Astrocyte of the cerebellum (primary cell): Measurements from ENCODE around the gene PTGES2.
"Not testable (repeated sequence)": the region's sequence is repeated elsewhere in the genome, so short reads cannot be mapped to it uniquely, and the experiment has no call there.

Experiments
- DNase-seq: peaks from one replicate; pipeline ENCODE4 v3.0.0-alpha.2; 2011; ENCODE audit warnings: low read depth
- H3K4me3 ChIP-seq: 2 replicates; pipeline ENCODE4 v1.5.1; 2011; ENCODE audit warnings: mild to moderate bottlenecking, low read depth, low read length, moderate library complexity
- CTCF ChIP-seq: IDR thresholded peaks from 2 replicates; pipeline ENCODE4 v1.5.1; 2012; ENCODE audit warnings: low read length, low read depth, moderate library complexity, mild to moderate bottlenecking; ENCODE audit errors: missing control alignments
- in situ Hi-C: cut with HindIII; loops from 2 replicates; pipeline ENCODE4 v1.10.0; 2017; ENCODE audit warnings: low sequenced_read_pairs

The PTGES2 gene

GRCh38 chr9:128077847-128078503 is 49.6 kb downstream of the PTGES2 start:
- no peak overlapping the region for H3K4me3 ChIP-seq
- in situ Hi-C loops, result no loop called here
- no peak for TF ChIP-seq CTCF
- DNase-seq, result no peak

- in situ Hi-C loops, result no loop called here
- no peak for DNase-seq
- no peak for TF ChIP-seq CTCF
- H3K4me3 ChIP-seq, result no peak overlapping the region
These were observed 54.2 kb downstream of the PTGES2 start for GRCh38 chr9:128073253-128073886.

GRCh38 chr9:128072144-128073021 is 55.1 kb downstream of the PTGES2 start:
- TF ChIP-seq CTCF, result no peak
- H3K4me3 ChIP-seq, result no peak overlapping the region
- in situ Hi-C loops, result no loop called here
- peak; percentile 54 for DNase-seq

GRCh38 chr9:128071475-128071874 is 56.1 kb downstream of the PTGES2 start:
- DNase-seq, in situ Hi-C loops, H3K4me3 ChIP-seq: not testable (repeated sequence)

- no peak for DNase-seq
- no peak for TF ChIP-seq CTCF
- H3K4me3 ChIP-seq, result no peak overlapping the region
- in situ Hi-C loops, result no loop called here
These were observed 56.7 kb downstream of the PTGES2 start for GRCh38 chr9:128070874-128071273.
